GM12801 (cell line): ENCODE results near the gene SRPRB.

Source experiments
- CTCF ChIP-seq: IDR thresholded peaks from one replicate; pipeline ENCODE4 v1.5.1; 2011; ENCODE audit warnings: control low read depth; ENCODE audit not compliant: insufficient read length; ENCODE audit errors: extremely low read depth

Gene SRPRB

GRCh38 chr3:133841196-133841595 lies 35.6 kb downstream of the SRPRB start:
- TF ChIP-seq CTCF: no peak

GRCh38 chr3:133842158-133842557 lies 36.5 kb downstream of the SRPRB start:
- no peak for TF ChIP-seq CTCF

GRCh38 chr3:133843634-133844033 lies 38.0 kb downstream of the SRPRB start:
- no peak for TF ChIP-seq CTCF

- no peak for TF ChIP-seq CTCF
These were observed 39.5 kb downstream of the SRPRB start for GRCh38 chr3:133845127-133845526.

- TF ChIP-seq CTCF: no peak
These were observed 43.7 kb downstream of the SRPRB start for GRCh38 chr3:133849346-133849745.

- no peak for TF ChIP-seq CTCF
These were observed 44.4 kb downstream of the SRPRB start for GRCh38 chr3:133850034-133850433.

GRCh38 chr3:133851266-133851906 lies 45.8 kb downstream of the SRPRB start:
- no peak for TF ChIP-seq CTCF

- no peak for TF ChIP-seq CTCF
These were observed 46.3 kb downstream of the SRPRB start for GRCh38 chr3:133851931-133852330.
